GM19099 (cell line): ENCODE results near the gene IARS1.

ENCODE experiments used
- POLR2A ChIP-seq: IDR thresholded peaks from 3 replicates; pipeline ENCODE4 v1.6.1; 2011; ENCODE audit warnings: low read depth; ENCODE audit not compliant: insufficient read length; ENCODE audit errors: extremely low read depth

Gene IARS1

DNA sequence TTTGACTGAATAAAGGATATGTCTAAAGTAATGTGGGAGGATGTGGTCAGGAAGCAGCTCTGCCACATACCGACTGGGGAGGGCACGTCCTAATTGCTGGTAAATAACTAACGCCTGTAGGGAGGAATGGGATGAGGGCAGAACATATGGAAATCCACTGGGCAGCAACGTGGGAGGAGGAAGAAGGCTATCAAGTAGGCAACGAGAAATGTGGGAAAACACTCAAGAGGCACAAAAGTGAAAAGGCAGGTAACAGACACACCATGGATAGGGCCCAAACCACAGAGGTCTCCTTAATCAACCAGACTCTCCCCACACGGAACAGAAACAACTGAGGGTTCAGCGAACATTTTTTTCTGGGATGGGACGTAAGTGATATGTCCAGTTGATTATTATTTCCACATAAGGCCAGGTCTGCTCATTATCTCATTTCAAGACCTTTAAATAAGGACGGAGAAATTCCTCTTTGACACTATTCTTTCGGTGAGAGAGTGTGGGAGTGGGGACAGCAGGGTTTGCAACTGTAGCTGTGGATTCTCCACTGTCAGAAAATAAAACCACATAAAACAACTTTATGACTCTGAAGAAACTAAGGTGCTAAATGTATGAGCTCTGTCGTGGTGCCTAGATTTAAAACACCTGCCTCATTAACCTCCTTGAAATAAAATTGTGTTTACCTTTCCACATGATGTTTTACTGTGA lies 17.0 kb downstream of the IARS1 start:
- TF ChIP-seq POLR2A = no peak

DNA sequence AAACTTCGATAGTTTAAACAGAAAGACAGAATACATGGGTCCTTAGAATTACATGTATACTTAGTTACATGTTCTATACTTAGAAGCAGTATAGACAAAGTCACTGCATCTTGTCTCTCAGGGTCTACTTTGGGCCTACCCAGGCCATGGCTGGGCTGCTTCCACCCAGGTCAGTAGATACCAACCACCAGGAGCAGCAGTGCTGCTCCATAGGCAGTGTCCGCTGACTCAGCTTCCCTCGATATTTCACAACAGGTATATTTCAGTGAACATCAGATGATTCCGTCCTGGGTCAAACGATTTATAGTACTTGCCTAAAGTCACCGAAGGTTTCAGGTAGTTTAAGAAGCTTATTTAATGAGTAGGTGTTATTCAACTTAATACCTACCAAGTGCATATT lies 18.0 kb downstream of the IARS1 start:
- no peak for TF ChIP-seq POLR2A

DNA sequence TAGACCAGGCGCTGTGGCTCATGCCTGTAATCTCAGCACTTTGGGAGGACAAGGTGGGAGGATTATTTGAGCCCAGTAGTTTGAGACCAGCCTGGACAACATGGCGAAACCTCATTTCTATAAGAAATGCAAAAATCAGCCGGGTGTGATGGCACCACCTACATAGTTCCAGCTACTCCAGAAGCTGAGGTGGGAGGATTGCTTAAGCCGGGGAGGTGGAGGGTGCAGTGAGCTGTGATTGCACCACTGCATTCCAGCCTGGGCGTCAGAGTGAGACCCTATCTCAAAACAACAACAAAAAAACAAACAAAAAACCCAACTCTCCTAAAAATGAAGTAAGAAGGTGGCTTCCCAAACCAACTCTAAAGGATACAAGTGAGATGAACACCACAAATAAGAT lies 23.0 kb downstream of the IARS1 start:
- no peak for TF ChIP-seq POLR2A

GRCh38 chr9:92266486-92266885 lies 27.0 kb downstream of the IARS1 start:
- TF ChIP-seq POLR2A = no peak

GRCh38 chr9:92265154-92265553 lies 28.3 kb downstream of the IARS1 start:
- no peak for TF ChIP-seq POLR2A

DNA sequence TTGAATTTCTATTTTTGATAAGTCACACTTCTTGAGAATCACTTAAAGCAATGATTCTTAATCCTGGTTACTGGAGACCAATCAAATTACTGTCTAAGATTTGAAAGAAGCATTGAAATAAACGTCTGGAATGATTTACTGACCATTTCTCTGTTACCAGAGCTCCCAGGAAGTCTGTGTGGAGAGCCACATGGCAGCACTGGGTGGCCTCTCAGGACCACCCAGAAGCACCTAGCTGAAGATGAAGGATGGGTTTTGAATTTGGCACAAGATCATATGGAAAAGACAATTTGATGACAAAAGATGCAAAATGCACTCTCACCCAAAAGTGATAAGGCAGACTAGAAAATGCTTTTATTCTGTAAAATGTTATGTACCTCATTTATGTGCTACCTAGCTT lies 30.4 kb downstream of the IARS1 start:
- TF ChIP-seq POLR2A = no peak

DNA sequence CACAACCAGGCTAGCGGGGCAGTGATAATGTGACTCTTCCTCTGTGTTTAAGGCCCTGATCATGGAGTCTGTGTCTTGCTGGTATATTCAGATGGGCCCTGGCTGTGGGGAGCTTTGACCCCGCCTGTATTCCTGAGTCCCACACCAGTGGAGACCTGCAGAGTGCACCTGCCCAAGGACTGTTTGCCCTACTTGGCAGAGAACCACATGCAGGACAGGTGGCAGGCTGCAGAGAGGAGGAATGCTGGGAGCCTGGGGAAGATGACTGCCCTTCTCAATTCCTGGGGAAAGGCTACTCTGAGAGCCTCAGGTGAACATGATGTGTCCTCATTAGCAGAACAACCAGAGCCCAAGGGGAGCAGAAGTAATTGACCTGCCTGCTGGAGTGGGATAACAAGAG lies 36.2 kb downstream of the IARS1 start:
- TF ChIP-seq POLR2A = no peak

DNA sequence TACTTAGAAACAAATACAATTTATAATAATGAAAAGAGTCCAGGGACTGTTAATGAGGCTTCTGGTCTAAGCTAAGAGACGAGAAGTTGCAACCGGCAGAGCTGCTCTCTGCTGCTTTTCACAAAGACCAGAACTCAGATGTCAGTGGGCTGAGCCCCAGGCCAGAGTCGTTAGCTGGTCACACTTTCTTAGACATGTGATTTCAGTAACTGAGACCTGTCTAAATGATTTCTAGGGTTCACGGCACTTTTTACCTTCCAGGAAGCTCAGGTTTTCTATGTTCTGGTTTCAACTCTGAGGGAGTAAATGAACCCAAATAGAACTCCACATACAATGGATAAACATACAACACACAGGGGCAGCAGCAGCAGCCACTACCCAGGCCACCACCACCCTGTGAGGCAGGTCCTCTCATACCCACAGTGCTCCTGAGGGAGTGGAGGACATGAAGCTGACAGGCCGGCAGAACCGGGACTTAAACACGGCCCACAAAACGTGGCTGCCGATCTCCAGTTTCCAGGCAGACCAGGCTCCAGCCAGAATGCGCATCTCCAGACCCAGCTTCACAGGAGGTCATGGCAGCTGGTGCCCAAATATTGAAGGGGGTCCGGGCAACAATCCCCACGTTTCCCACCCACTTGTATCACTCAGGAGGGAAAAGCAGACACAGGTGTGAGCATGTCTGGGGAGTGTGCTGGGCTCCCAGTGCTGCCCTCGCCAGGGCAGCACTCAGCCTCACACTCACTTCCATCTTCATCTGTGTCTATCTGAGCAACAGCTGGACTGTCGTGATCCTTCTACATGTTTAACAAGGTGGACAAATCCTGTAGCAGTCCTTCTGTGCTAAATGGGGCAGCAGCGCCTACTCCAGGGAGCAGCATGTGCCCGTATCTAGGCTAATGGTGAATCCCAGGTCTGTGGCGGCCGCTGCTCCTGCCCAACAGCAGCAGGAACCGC lies 38.8 kb downstream of the IARS1 start:
- no peak for TF ChIP-seq POLR2A

DNA sequence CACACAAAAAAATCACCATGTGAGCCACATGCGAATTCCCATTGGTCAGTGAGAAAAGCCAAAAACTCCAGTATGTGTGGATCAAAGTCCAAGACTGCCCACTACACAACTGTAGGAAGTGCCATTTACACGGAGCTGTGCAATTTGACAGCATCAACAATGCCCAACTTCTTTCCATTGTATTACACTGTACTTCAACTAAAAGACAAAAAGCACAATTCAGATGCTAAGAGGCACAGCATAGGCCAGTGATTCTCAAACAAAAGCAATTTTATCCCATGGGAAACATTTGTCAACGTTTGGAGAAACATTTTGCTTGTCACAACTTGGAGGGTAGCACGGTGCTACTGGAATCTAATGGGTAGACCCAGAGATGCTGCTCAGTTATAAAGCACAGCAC lies 39.8 kb downstream of the IARS1 start:
- TF ChIP-seq POLR2A = no peak

- no peak for TF ChIP-seq POLR2A
Measured at GRCh38 chr9:92247981-92248380, 45.5 kb downstream of the IARS1 start.

DNA sequence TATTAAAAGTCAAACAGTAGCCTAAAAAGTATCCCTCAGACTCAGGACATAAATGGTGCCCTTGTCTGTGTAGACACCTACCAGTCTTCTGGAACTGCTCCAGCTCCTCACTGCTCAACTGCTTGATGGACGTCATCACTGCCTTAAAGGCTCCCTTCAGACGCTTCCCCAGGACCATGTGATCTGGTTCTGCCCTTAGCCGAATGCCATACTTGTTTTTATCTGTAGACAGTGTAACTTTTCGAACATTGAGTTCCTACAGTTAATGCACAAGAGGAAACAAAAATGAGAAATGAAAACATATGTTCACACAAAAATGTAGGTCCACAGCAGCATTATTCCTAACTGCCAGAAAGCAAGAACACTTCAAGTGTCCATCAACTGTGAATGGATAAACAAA lies 46.2 kb downstream of the IARS1 start:
- TF ChIP-seq POLR2A = no peak

DNA sequence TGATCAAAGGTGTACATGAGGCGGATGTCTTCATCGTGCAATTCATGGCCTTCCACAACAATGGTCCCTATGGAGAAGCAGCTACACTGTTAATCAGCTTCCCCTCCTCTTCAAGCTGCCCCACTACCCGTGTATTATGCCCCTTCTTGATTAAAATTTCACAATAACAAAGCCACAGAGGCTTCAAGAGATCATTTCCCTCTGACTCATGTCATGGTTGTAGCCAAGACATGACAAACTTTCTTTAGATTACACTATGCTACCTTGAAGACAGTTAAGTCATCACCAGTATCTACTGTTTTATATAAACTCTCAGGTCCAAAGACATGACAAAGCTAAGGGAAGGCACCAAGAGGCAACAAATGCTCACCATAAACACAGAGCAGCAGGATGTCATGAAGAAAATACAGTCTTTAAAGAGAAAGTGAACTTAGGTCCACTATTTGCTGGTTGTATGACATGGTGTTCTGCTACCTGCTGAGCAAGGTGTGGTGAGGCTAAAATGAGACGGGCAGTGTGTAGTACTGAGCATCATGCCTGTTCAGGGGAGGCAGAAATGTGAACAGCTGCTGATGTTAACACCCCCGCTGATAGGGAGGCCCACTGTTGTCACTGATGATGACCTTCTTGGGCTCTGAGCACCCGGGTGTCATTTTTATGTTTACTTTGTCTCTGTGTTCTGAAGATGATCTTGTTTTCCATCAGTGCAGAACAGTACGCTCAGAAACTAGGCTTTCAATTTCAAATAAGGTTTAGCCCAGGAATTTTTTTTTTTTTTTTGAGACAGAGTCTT lies 48.3 kb downstream of the IARS1 start:
- TF ChIP-seq POLR2A = no peak
